AG04449 (cell line): Measurements from ENCODE around the gene KCNJ6.

Experiments
- CTCF ChIA-PET: fragments of 350-600 bp; formaldehyde crosslinking; extraction: SDS; loops from one replicate; lab custom pipeline; 2021; ENCODE audit warnings: antibody characterized with exemption; lab: Yijun Ruan, JAX
- POLR2A ChIA-PET: fragments of 400-600, 350-600 bp; formaldehyde crosslinking; extraction: SDS; loops from one replicate; lab custom pipeline; 2020; ENCODE audit warnings: antibody characterized with exemption, inconsistent platforms; lab: Yijun Ruan, JAX
- DNase-seq: peaks from one replicate; pipeline ENCODE4 v3.0.0-alpha.2; 2010; ENCODE audit warnings: low read depth, low spot score
- H3K4me3 ChIP-seq: 2 replicates; pipeline ENCODE4 v1.5.1; 2011; ENCODE audit warnings: low read depth, mild to moderate bottlenecking, control low read depth, low read length
- CTCF ChIP-seq: IDR thresholded peaks from one replicate; pipeline ENCODE4 v1.5.1; 2011; ENCODE audit warnings: mild to moderate bottlenecking, moderate library complexity, low read length, control low read depth, inconsistent platforms; ENCODE audit not compliant: insufficient read depth; ENCODE audit errors: missing control alignments

The KCNJ6 gene

GRCh38 chr21:37626320-37626719, 289.9 kb downstream of the KCNJ6 start:
- CTCF ChIA-PET, result no interaction called here
- no peak for TF ChIP-seq CTCF
- DNase-seq, result no peak
- POLR2A ChIA-PET, result no interaction called here
- no peak overlapping the region for H3K4me3 ChIP-seq

GRCh38 chr21:37623689-37624088, 292.6 kb downstream of the KCNJ6 start:
- ChIA-PET CTCF (no interaction called here), POLR2A (no interaction called here)
- no peak overlapping the region for H3K4me3 ChIP-seq
- no peak for DNase-seq
- TF ChIP-seq CTCF, result no peak

- no peak for TF ChIP-seq CTCF
- POLR2A ChIA-PET, result no interaction called here
- no peak for DNase-seq
- no peak overlapping the region for H3K4me3 ChIP-seq
- CTCF ChIA-PET, result no interaction called here
Observed at GRCh38 chr21:37623183-37623582, 293.1 kb downstream of the KCNJ6 start.

- ChIA-PET POLR2A (no interaction called here), CTCF (no interaction called here)
- DNase-seq, result no peak
- TF ChIP-seq CTCF, result no peak
- no peak overlapping the region for H3K4me3 ChIP-seq
Observed at GRCh38 chr21:37622755-37623154, 293.5 kb downstream of the KCNJ6 start.

- no peak overlapping the region for H3K4me3 ChIP-seq
- ChIA-PET POLR2A (no interaction called here), CTCF (no interaction called here)
- DNase-seq, result no peak
- no peak for TF ChIP-seq CTCF
Observed at GRCh38 chr21:37620401-37620800, 295.9 kb downstream of the KCNJ6 start.

GRCh38 chr21:37619464-37619974, 296.7 kb downstream of the KCNJ6 start:
- ChIA-PET CTCF (no interaction called here), POLR2A (no interaction called here)
- TF ChIP-seq CTCF, result no peak
- H3K4me3 ChIP-seq, result no peak overlapping the region
- DNase-seq, result no peak

GRCh38 chr21:37618081-37618480, 298.2 kb downstream of the KCNJ6 start:
- DNase-seq, result no peak
- H3K4me3 ChIP-seq, result no peak overlapping the region
- TF ChIP-seq CTCF, result no peak
- ChIA-PET CTCF (no interaction called here), POLR2A (no interaction called here)
